Calu3 (cell line): ENCODE measurements around the gene ENOPH1. TPM values are rescaled to one million over a fixed set of nuclear protein-coding genes. Genes with fewer than 3 reads are reported as not detected.

Source experiments
- BruUV-seq: library from RNA; stranded (reverse); fragments of 400-500 nt; replicated peaks from 2 replicates; lab custom pipeline; 2021; lab: Mats Ljungman, UMichigan
- CTCF ChIA-PET: fragments of 300-600 bp; sonication (Branson Sonifier 250); formaldehyde crosslinking; loops from one replicate; lab custom pipeline; 2022; ENCODE audit warnings: antibody characterized with exemption; lab: Charles Lee
- DNase-seq: peaks from one replicate; pipeline ENCODE4 v3.0.0; 2022
- H3K27ac Mint-ChIP-seq: one replicate; pipeline ENCODE4 v1.8.0; 2022; ENCODE audit warnings: mixed read lengths; ENCODE audit not compliant: unreplicated experiment
- H3K27me3 Mint-ChIP-seq: one replicate; pipeline ENCODE4 v1.8.0; 2022; ENCODE audit warnings: mixed read lengths; ENCODE audit not compliant: unreplicated experiment
- H3K36me3 Mint-ChIP-seq: one replicate; pipeline ENCODE4 v1.8.0; 2022; ENCODE audit warnings: mild to moderate bottlenecking, moderate library complexity, mixed read lengths; ENCODE audit not compliant: insufficient read depth, unreplicated experiment
- H3K4me1 Mint-ChIP-seq: one replicate; pipeline ENCODE4 v1.8.0; 2022; ENCODE audit warnings: mild to moderate bottlenecking, low read depth, mixed read lengths; ENCODE audit not compliant: unreplicated experiment
- H3K4me3 Mint-ChIP-seq: one replicate; pipeline ENCODE4 v1.8.0; 2022; ENCODE audit warnings: mild to moderate bottlenecking, low read depth, moderate library complexity, mixed read lengths; ENCODE audit not compliant: unreplicated experiment
- H3K9me3 Mint-ChIP-seq: one replicate; pipeline ENCODE4 v1.8.0; 2022; ENCODE audit warnings: low read depth, mixed read lengths; ENCODE audit not compliant: unreplicated experiment
- CTCF ChIP-seq: fragments of 200-600 bp; IDR thresholded peaks from one replicate; pipeline ENCODE4 v1.8.0; 2022; ENCODE audit warnings: antibody characterized with exemption; ENCODE audit not compliant: unreplicated experiment
- intact Hi-C: fragments of 100-400 bp; cut with micrococcal nuclease; formaldehyde crosslinking; loops from one replicate; pipeline ENCODE4 v1.10.0; 2022; ENCODE audit not compliant: unreplicated experiment
- total RNA-seq: library from RNA; stranded (reverse); gene quantifications from 2 replicates; pipeline ENCODE4 v1.2.3, GENCODE V29; 2022

ENOPH1 gene
- total RNA-seq, 1 experiment from 2014 or later: 43.6 TPM

- CTCF ChIA-PET: interaction anchor here (0.7 kb wide), 1 partner anchor 24 kb away, joined by 7 read pairs; no protein-coding TSS in a partner anchor
- BruUV-seq: no TSS peak
- Mint-ChIP-seq H3K9me3 (no peaks in the 10 kb centered on the region), H3K27ac (no peak overlapping the region), H3K4me3 (no peak overlapping the region), H3K27me3 (no peaks in the 10 kb centered on the region), H3K4me1 (no peaks in the 10 kb centered on the region), H3K36me3 (peaks cover 4% of the 10 kb centered on the region)
- TF ChIP-seq CTCF: no peak
- DNase-seq: no peak
- intact Hi-C loops: no loop called here
Observed at GRCh38 chr4:82489076-82489475, 58.7 kb downstream of the ENOPH1 start.

GRCh38 chr4:82489987-82490386 lies 59.6 kb downstream of the ENOPH1 start:
- Mint-ChIP-seq H3K27ac (no peak overlapping the region), H3K9me3 (no peaks in the 10 kb centered on the region), H3K27me3 (no peaks in the 10 kb centered on the region), H3K4me1 (no peaks in the 10 kb centered on the region), H3K36me3 (peaks cover 4% of the 10 kb centered on the region), H3K4me3 (no peak overlapping the region)
- CTCF ChIA-PET: no interaction called here
- no peak for TF ChIP-seq CTCF
- BruUV-seq: no TSS peak
- intact Hi-C loops: no loop called here
- DNase-seq: no peak

GRCh38 chr4:82491251-82491960 lies 61.0 kb downstream of the ENOPH1 start:
- CTCF ChIA-PET: interaction anchor here (0.6 kb wide), 1 partner anchor 230 kb away, joined by 3 read pairs; no protein-coding TSS in a partner anchor
- BruUV-seq: no TSS peak
- no peak overlapping the region for H3K27ac Mint-ChIP-seq

GRCh38 chr4:82493721-82494425 lies 63.5 kb downstream of the ENOPH1 start:
- H3K27ac Mint-ChIP-seq: no peak overlapping the region
- no peaks in the 10 kb centered on the region for H3K27me3 Mint-ChIP-seq
- H3K9me3 Mint-ChIP-seq: no peaks in the 10 kb centered on the region
- CTCF ChIA-PET: no interaction called here
- no peaks in the 10 kb centered on the region for H3K4me1 Mint-ChIP-seq
- BruUV-seq: no TSS peak
- H3K4me3 Mint-ChIP-seq: no peak overlapping the region
- TF ChIP-seq CTCF: no peak
- no peak for DNase-seq
- intact Hi-C loops: no loop called here
- H3K36me3 Mint-ChIP-seq: no peaks in the 10 kb centered on the region

More at GRCh38 chr4:82491251-82491960, 61.0 kb downstream of the ENOPH1 start:
- peaks cover 3% of the 10 kb centered on the region for H3K36me3 Mint-ChIP-seq
- H3K27me3 Mint-ChIP-seq: no peaks in the 10 kb centered on the region
- no peaks in the 10 kb centered on the region for H3K9me3 Mint-ChIP-seq
- intact Hi-C loops: no loop called here
- H3K4me1 Mint-ChIP-seq: no peaks in the 10 kb centered on the region
- no peak overlapping the region for H3K4me3 Mint-ChIP-seq
- DNase-seq: no peak
- TF ChIP-seq CTCF: no peak
